Suprapubic skin (tissue), 4 donors: ENCODE results near the gene ZNF518A.

ENCODE experiments used
- EP300 ChIP-seq: sonication (generic); formaldehyde crosslinking; IDR thresholded peaks from one replicate; pipeline ENCODE4 v1.6.1; 2017; ENCODE audit warnings: antibody characterized with exemption
- POLR2AphosphoS5 ChIP-seq, 3 donors: sonication (generic); formaldehyde crosslinking; IDR thresholded peaks; one replicate each; pipeline ENCODE4 v1.6.1; 2017; ENCODE audit warnings: antibody characterized with exemption in 3 of 3
- TF ChIP-seq, protein P1 (sequence below), 2 donors: fragments of 200-600 bp in 1 of 2; fragments of 450-650 bp in 1 of 2; sonication (generic) in 1 of 2; IDR thresholded peaks; one replicate each; pipeline ENCODE4 v1.5.1; 2016 to 2019; ENCODE audit warnings: antibody characterized with exemption in 2 of 2, mild to moderate bottlenecking in 1 of 2, moderate library complexity in 1 of 2

DNA sequence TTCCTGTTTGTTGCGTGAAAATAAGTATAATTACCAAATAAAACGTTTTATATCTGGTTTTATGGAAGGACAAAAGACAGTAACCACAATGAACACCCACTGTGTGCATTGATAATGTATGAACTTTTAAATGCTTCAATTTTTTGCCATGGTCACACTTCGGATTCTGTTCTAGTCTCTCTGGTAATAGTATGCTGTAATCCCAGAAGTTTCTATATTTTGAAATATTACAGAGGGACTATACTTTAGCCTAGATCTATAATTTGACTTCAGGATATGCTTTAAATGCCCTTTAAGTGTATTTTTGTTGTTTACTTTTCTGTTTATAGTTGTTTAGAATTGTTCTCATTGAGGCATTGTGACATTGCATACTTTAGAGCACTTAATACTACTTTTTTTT lies 1.5 kb downstream of the ZNF518A start:
- TF ChIP-seq POLR2AphosphoS5 (IDR thresholded peaks at IDR 0.05) (no peak), EP300 (no peak)
- TF ChIP-seq, protein P1, sequence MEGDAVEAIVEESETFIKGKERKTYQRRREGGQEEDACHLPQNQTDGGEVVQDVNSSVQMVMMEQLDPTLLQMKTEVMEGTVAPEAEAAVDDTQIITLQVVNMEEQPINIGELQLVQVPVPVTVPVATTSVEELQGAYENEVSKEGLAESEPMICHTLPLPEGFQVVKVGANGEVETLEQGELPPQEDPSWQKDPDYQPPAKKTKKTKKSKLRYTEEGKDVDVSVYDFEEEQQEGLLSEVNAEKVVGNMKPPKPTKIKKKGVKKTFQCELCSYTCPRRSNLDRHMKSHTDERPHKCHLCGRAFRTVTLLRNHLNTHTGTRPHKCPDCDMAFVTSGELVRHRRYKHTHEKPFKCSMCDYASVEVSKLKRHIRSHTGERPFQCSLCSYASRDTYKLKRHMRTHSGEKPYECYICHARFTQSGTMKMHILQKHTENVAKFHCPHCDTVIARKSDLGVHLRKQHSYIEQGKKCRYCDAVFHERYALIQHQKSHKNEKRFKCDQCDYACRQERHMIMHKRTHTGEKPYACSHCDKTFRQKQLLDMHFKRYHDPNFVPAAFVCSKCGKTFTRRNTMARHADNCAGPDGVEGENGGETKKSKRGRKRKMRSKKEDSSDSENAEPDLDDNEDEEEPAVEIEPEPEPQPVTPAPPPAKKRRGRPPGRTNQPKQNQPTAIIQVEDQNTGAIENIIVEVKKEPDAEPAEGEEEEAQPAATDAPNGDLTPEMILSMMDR (IDR thresholded peaks at IDR 0.05) = no peak
